BE2C (cell line): Measurements from ENCODE around the gene PBRM1.

Experiments used
- DNase-seq: peaks from one replicate; pipeline ENCODE4 v3.0.0-alpha.2; 2020
- H3K27me3 ChIP-seq: fragments of 250-450 bp; sonication (Bioruptor Pico); 2 replicates; pipeline ENCODE4 v1.5.1; 2020; ENCODE audit warnings: mild to moderate bottlenecking
- H3K36me3 ChIP-seq: fragments of 250-450 bp; sonication (Bioruptor Pico); 2 replicates; pipeline ENCODE4 v1.5.1; 2020; ENCODE audit warnings: mild to moderate bottlenecking
- H3K4me1 ChIP-seq: fragments of 250-450 bp; sonication (Bioruptor Pico); 2 replicates; pipeline ENCODE4 v1.5.1; 2020
- H3K4me3 ChIP-seq: 2 replicates; pipeline ENCODE4 v1.5.1; 2011; ENCODE audit warnings: low read depth, low read length
- H3K9me3 ChIP-seq: fragments of 250-450 bp; sonication (Bioruptor Pico); 2 replicates; pipeline ENCODE4 v1.5.1; 2020
- CTCF ChIP-seq: IDR thresholded peaks from 2 replicates; pipeline ENCODE4 v1.5.1; 2012; ENCODE audit warnings: mild to moderate bottlenecking, low read depth, low read length

Gene PBRM1

GRCh38 chr3:52614689-52615088 is 71.0 kb downstream of the PBRM1 start:
- Histone ChIP-seq H3K27me3 (no peaks in the 10 kb centered on the region), H3K4me3 (no peak overlapping the region), H3K36me3 (peaks cover 15% of the 10 kb centered on the region), H3K4me1 (no peaks in the 10 kb centered on the region), H3K9me3 (no peaks in the 10 kb centered on the region)
- DNase-seq: no peak
- TF ChIP-seq CTCF: no peak

GRCh38 chr3:52609316-52609815 is 76.3 kb downstream of the PBRM1 start:
- H3K27me3 ChIP-seq: no peaks in the 10 kb centered on the region
- peaks cover 17% of the 10 kb centered on the region for H3K36me3 ChIP-seq
- H3K4me3 ChIP-seq: no peak overlapping the region
- H3K9me3 ChIP-seq: no peaks in the 10 kb centered on the region
- no peak for DNase-seq
- no peak for TF ChIP-seq CTCF
- H3K4me1 ChIP-seq: no peaks in the 10 kb centered on the region

GRCh38 chr3:52608337-52608736 is 77.4 kb downstream of the PBRM1 start:
- DNase-seq: no peak
- Histone ChIP-seq H3K27me3 (no peaks in the 10 kb centered on the region), H3K4me3 (no peak overlapping the region), H3K4me1 (no peaks in the 10 kb centered on the region), H3K9me3 (no peaks in the 10 kb centered on the region), H3K36me3 (peaks cover 17% of the 10 kb centered on the region)
- TF ChIP-seq CTCF: no peak

- Histone ChIP-seq H3K36me3 (peaks cover 24% of the 10 kb centered on the region), H3K4me3 (no peak overlapping the region), H3K27me3 (no peaks in the 10 kb centered on the region), H3K4me1 (no peaks in the 10 kb centered on the region), H3K9me3 (no peaks in the 10 kb centered on the region)
- no peak for DNase-seq
- no peak for TF ChIP-seq CTCF
These were observed 79.2 kb downstream of the PBRM1 start for GRCh38 chr3:52606373-52607085.

- no peak overlapping the region for H3K4me3 ChIP-seq
- H3K9me3 ChIP-seq: no peaks in the 10 kb centered on the region
- peaks cover 18% of the 10 kb centered on the region for H3K36me3 ChIP-seq
- H3K4me1 ChIP-seq: no peaks in the 10 kb centered on the region
- H3K27me3 ChIP-seq: no peaks in the 10 kb centered on the region
- no peak for TF ChIP-seq CTCF
- DNase-seq: no peak
These were observed 85.5 kb downstream of the PBRM1 start for GRCh38 chr3:52600258-52600657.

- no peak for DNase-seq
- Histone ChIP-seq H3K36me3 (peaks cover 12% of the 10 kb centered on the region), H3K9me3 (no peaks in the 10 kb centered on the region), H3K27me3 (no peaks in the 10 kb centered on the region), H3K4me3 (no peak overlapping the region), H3K4me1 (no peaks in the 10 kb centered on the region)
- no peak for TF ChIP-seq CTCF
These were observed 89.0 kb downstream of the PBRM1 start for GRCh38 chr3:52596658-52597265.
